Measurements from ENCODE around the gene GID8. TPM values are rescaled to one million over a fixed set of nuclear protein-coding genes. Genes with fewer than 3 reads are reported as not detected.
A peak's percentile ranks its signal among the peaks of the same experiment; 100 is the strongest.

GID8 gene
- total and polyA plus RNA-seq, 2 of the 13 experiments (the other 11 are each of a cell fraction or from before 2014, with no cell fraction given) = 39.6 to 59.8 TPM

DNA sequence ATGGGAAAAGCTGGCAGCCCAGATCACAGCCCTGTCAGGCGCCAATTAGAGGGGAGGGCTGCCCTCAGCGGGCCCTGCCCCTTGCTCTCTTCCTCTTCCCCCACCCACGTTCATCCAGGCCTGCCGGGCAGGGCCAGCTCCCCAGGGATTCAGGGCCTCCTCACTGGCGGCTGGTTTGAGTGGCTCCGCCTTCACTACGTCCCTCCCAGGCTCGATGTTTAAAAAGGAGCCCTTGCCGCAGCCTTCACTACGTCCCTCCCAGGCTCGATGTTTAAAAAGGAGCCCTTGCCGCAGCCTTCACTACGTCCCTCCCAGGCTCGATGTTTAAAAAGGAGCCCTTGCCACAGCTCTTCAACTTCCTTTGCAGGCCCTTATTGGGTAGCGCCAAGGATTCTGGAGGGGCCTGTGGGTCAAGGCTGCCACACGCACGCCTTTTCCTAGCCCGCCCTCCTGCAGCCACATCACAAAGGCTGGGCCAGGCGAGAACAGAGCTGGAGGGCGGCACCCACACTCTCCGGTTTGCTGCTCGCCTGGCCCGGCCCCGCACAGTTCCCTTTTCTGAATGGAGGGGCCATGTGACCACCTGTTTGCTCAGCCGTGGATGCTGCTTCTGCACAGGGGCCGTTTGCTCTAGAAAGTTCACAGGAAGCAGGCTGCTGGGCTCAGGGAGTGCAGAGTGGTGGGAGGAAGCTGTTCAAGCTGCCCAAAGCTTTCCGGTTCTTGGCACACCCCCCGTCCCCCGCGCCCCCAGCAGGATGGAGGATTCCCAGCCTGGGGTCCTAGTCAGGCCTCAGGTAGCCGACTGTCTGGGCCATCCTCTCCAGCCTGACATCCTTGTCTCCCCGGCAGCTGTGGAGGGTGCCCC lies 16.1 kb downstream of the GID8 start (continued):
- TF ChIP-seq FOXK2 (IDR thresholded peaks at IDR 0.05) (no peak), PHF21A (CRISPR knock-in tag; IDR thresholded peaks at IDR 0.05) (peak; percentile 85), IRF2 (CRISPR knock-in tag; IDR thresholded peaks at IDR 0.05) (peak; percentile 97), ZFY (CRISPR knock-in tag; IDR thresholded peaks at IDR 0.05) (peak; percentile 86), ZNF761 (CRISPR knock-in tag; conservative IDR thresholded peaks at IDR 0.05) (peak; percentile 79; the same call in 1 of the 2 replicates), SP140L (CRISPR knock-in tag; IDR thresholded peaks at IDR 0.05; ENCODE audit: borderline replicate concordance) (no peak), JUNB (CRISPR knock-in tag; IDR thresholded peaks at IDR 0.05; ENCODE audit: borderline replicate concordance) (peak; percentile 84; the same call in 1 of the 2 replicates), ZNF75D (CRISPR knock-in tag; IDR thresholded peaks at IDR 0.05; ENCODE audit: borderline replicate concordance) (no peak), RBM22 (optimal IDR thresholded peaks at IDR 0.05; ENCODE audit: low read length) (peak; percentile 71), TBX2 (CRISPR knock-in tag; IDR thresholded peaks at IDR 0.05; ENCODE audit: borderline replicate concordance) (peak; percentile 97), ZNF446 (CRISPR knock-in tag; IDR thresholded peaks at IDR 0.05) (no peak), ZNF678 (CRISPR knock-in tag; IDR thresholded peaks at IDR 0.05) (0 out of 2 replicates have a peak, but pooled peaks have one; percentile 20), HHEX (CRISPR knock-in tag; IDR thresholded peaks at IDR 0.05) (no peak), SRF (IDR thresholded peaks at IDR 0.05; ENCODE audit: low read depth, low read length) (peak; percentile 32; the same call in 1 of the 2 replicates), KDM3A (CRISPR knock-in tag; IDR thresholded peaks at IDR 0.05; ENCODE audit: low read depth) (peak; percentile 89), EHMT2 (IDR thresholded peaks at IDR 0.05; ENCODE audit: borderline replicate concordance, low read depth, low read length) (no peak)
- TF ChIP-seq, protein P1, sequence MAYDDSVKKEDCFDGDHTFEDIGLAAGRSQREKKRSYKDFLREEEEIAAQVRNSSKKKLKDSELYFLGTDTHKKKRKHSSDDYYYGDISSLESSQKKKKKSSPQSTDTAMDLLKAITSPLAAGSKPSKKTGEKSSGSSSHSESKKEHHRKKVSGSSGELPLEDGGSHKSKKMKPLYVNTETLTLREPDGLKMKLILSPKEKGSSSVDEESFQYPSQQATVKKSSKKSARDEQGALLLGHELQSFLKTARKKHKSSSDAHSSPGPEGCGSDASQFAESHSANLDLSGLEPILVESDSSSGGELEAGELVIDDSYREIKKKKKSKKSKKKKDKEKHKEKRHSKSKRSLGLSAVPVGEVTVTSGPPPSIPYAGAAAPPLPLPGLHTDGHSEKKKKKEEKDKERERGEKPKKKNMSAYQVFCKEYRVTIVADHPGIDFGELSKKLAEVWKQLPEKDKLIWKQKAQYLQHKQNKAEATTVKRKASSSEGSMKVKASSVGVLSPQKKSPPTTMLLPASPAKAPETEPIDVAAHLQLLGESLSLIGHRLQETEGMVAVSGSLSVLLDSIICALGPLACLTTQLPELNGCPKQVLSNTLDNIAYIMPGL (CRISPR knock-in tag; IDR thresholded peaks at IDR 0.05; ENCODE audit: borderline replicate concordance in 1 of 2, low read depth in 1 of 2) = peak in 1 of 2 experiments; percentile 87; a peak in 3 of 4 replicates
- TF ChIP-seq, protein P2, sequence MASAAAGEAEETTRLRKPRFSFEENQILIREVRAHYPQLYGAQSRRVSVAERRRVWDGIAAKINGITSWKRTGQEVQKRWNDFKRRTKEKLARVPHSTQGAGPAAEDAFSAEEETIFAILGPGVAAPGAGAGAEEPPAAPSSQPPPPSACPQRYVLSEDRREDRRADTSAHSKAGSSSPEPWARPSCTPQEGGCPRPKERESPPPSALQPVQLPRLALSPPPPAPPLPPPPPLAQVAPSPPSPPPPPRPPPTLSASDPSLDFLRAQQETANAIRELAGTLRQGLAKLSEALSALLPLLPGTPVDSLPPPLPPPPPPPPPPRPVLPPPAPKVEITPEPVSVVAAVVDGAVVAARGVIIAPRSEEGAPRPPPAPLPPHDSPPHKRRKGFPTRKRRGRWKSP (CRISPR knock-in tag; IDR thresholded peaks at IDR 0.05) = peak; percentile 97
- TF ChIP-seq, protein P3, sequence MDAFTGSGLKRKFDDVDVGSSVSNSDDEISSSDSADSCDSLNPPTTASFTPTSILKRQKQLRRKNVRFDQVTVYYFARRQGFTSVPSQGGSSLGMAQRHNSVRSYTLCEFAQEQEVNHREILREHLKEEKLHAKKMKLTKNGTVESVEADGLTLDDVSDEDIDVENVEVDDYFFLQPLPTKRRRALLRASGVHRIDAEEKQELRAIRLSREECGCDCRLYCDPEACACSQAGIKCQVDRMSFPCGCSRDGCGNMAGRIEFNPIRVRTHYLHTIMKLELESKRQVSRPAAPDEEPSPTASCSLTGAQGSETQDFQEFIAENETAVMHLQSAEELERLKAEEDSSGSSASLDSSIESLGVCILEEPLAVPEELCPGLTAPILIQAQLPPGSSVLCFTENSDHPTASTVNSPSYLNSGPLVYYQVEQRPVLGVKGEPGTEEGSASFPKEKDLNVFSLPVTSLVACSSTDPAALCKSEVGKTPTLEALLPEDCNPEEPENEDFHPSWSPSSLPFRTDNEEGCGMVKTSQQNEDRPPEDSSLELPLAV (CRISPR knock-in tag; conservative IDR thresholded peaks at IDR 0.05; ENCODE audit: low read depth) = no peak; the same call in 1 of the 2 replicates
- TF ChIP-seq, protein P4, sequence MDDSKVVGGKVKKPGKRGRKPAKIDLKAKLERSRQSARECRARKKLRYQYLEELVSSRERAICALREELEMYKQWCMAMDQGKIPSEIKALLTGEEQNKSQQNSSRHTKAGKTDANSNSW (CRISPR knock-in tag; IDR thresholded peaks at IDR 0.05; ENCODE audit: borderline replicate concordance) = no peak; the same call in none of the 2 replicates
- TF ChIP-seq, protein P5, sequence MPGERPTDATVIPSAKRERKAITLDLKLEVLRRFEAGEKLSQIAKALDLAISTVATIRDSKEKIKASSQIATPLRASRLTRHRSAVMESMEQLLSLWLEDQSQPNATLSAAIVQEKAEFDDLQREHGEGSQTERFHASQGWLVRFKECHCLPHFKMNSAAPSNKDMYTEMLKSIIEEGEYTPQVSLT (CRISPR knock-in tag; IDR thresholded peaks at IDR 0.05; ENCODE audit: borderline replicate concordance, low read depth) = 0 out of 2 replicates have a peak, but pooled peaks have one; percentile 26
